Stimulated activated CD8-positive, alpha-beta memory T cell treated with anti-CD3 and anti-CD28 coated beads, Interleukin-12 subunit alpha, Interleukin-12 subunit beta, amount 100 ng/mL, for 24 hours (primary cell): ENCODE measurements around the gene PSKH1.
"Not testable (repeated sequence)": the region's sequence is repeated elsewhere in the genome, so short reads cannot be mapped to it uniquely, and the experiment has no call there.

ENCODE experiments used
- DNase-seq: peaks from one replicate; pipeline ENCODE4 v3.0.0-alpha.2; 2020; ENCODE audit errors: extremely low read depth

Gene PSKH1

DNA sequence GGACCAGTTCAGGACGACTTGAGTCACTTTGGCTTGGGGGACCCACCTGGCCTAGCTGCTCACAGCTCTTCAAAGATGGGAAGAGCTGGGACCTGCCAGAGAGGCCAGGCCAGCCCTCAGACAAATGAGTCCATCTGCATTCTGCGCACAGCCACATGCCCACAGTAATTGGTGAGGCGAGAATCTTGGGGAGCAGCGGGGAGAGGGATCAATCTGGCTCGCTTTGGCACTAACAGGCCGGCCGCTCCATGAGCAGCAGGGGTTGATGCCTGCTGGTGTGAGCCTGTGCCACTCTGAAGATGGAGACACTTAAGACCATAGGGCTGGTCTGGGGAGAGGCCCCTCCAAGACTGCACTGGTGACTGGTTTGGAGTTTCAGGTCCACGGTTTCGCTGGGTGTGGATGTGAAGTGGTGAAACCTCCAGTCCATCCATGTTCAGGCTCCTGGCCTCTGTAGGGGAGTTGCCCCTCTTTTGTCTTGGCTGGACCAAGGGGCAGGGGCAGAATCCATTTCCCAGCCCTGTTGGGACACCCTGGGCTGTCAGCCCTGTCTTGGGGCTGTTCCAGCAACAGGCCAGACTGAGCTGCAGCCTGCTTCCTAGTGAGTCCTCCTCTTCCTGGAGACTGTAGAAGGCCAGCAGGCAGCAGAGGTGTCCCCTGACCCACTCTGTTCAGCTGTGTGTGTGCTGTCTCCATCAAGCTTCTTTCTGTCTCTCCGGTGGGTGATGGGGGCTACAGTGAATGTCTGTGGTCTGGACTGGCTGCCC is 31.3 kb downstream of the PSKH1 start:
- DNase-seq = no peak

DNA sequence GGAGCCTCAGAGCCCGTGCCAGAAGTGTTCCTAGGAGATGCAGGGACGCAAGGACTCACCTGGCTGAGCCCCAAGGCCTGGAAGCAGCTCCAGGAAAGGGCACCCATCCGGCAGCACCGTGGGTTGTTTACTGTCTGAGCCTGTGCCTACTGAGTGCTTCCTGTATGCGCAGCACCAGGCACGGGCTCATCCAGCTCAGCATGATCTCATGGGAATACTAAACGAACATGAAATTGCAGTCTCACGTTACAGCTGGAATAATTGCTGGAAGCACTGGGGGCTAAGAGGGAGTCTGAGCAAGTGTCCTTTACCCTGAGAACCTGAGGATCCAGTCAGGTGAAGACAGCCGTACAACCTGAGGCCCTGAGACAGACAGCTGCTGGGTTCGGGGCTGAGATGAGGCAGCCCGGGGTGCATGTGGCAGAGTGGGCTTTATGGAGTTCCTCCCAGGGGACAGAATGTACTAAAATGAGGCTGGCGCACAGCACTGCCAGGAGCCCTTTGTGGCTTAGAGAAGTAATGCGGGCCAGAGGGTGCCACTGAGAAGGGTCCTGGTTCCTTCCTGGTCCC is 33.2 kb downstream of the PSKH1 start:
- no peak for DNase-seq

DNA sequence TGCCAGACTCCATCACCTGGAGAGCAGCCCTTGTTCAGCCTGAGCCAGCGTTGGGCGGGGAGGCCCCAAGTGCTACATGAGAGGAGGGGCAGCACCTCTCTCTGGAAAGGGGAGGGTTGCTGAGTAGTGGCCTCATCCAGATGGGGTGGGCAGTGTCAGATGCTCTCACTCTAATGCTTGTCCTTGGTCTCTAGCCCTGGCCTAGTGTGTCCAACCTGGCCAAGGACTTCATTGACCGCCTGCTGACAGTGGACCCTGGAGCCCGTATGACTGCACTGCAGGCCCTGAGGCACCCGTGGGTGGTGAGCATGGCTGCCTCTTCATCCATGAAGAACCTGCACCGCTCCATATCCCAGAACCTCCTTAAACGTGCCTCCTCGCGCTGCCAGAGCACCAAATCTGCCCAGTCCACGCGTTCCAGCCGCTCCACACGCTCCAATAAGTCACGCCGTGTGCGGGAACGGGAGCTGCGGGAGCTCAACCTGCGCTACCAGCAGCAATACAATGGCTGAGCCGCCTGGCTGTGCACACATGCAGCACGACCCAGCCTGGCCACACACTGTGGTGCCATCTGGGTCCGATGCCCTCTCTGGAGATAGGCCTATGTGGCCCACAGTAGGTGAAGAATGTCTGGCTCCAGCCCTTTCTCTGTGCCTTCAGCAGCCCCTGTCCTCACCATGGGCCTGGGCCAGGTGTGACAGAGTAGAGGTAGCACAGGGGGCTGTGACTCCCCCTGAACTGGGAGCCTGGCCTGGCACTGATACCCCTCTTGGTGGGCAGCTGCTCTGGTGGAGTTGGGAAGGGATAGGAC is 34.3 kb downstream of the PSKH1 start:
- DNase-seq = no peak

DNA sequence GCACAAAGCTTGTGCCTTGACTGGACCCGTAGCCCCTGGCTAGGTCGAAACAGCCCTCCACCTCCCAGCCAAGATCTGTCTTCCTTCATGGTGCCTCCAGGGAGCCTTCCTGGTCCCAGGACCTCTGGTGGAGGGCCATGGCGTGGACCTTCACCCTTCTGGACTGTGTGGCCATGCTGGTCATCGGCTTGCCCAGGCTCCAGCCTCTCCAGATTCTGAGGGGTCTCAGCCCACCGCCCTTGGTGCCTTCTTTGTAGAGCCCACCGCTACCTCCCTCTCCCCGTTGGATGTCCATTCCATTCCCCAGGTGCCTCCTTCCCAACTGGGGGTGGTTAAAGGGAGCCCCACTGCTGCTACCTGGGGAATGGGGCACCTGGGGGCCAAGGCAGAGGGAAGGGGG is 35.1 kb downstream of the PSKH1 start:
- DNase-seq = no peak

DNA sequence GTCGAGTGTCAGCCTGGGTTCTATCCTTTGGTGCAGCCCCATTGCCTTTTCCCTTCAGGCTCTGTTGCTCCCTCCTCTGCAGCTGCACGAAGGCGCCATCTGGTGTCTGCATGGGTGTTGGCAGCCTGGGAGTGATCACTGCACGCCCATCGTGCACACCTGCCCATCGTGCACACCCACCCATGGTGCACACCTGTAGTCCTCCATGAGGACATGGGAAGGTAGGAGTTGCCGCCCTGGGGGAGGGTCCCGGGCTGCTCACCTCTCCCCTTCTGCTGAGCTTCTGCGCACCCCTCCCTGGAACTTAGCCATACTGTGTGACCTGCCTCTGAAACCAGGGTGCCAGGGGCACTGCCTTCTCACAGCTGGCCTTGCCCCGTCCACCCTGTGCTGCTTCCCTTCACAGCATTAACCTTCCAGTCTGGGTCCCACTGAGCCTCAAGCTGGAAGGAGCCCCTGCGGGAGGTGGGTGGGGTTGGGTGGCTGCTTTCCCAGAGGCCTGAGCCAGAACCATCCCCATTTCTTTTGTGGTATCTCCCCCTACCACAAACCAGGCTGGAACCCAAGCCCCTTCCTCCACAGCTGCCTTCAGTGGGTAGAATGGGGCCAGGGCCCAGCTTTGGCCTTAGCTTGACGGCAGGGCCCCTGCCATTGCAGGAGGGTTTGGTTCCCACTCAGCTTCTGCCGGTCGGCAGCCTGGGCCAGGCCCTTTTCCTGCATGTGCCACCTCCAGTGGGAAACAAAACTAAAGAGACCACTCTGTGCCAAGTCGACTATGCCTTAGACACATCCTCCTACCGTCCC is 35.7 kb downstream of the PSKH1 start:
- DNase-seq = peak; percentile 44

DNA sequence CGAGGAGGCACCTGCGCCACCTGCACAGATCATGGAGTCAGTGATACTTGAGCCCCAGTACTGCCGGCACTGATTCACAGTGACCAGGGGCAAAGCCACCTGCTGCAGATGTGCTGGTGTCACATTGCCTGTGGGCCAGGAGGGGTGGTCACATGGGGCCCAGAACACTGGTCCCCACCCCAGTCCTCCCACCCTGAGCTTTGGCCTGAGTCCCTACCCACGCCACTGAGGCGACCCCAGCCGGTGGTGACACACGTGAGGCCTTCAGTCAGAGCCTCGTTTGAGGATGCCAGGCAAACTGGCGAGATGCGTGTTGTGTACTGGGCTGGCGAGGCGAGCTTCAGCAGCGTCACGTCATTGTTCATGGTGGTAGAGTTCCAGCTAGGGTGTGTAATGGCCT is 37.1 kb downstream of the PSKH1 start:
- no peak for DNase-seq

DNA sequence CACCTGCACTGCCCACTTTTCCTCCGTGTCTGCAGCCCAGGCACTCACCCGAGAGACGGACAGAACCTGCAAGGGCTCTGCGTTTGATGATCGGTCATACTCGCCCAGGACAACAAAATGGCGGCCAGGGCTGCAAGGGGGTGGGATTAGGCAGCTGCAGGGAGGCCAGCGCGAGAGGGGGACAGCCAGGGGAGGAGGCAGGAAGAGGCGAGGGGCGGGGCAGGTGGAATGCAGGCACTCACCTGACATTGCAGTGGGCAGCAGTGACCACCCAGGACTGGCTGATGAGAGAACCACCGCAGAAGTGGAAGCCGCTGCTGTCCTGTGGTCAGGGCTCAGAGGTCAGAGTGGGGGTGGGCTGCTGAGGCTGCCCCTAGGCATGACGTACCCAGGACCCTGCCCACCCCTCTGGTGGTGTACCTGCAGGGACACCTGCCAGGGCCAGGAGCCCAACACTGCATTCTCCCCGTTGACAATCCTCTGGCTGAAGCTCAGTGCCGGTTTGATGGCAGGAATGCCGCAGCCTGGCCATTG is 37.7 kb downstream of the PSKH1 start:
- DNase-seq = no peak

DNA sequence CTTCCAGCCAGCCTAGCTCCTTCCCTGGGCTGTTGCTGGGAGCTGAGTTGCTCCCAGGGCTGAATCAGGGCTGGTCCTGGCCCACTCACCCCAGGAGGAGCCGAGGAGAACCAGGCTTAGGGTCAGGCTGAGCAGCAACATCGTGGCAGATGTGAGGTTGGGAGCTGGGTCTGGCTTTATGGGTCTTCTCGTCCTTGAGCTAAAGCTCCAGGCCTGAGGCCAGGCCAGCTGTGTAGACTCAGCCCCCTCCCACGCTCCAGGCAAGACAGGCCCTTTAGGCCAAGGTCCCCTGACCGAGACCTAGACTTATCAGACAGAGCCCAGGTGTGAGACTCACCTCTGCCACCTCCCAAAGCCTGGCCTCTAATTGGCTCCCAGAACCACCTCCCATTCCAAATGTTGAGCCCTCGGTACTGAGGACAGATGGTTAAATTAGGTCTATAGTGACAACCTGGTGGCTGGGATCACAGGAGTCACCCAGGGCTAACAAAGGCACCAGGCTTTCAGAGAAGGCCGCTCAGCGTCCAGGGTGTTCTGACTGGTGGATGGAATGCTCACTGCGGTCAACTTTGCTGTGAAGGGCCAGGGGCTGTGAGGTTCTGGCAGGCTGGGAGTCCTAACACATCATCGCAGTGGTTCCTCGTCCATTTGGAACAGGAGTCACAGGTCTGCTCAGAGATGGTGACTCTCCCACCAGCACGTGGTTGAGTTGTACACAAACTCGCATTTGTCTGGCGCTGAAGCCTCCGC is 38.8 kb downstream of the PSKH1 start, which contains the start of gene CTRL:
Gene CTRL, minus strand, starts transcription at position 151 of the 750 bp plus-strand sequence. Its CDS starts 10 bp downstream, at position 141.
- DNase-seq = no peak

DNA sequence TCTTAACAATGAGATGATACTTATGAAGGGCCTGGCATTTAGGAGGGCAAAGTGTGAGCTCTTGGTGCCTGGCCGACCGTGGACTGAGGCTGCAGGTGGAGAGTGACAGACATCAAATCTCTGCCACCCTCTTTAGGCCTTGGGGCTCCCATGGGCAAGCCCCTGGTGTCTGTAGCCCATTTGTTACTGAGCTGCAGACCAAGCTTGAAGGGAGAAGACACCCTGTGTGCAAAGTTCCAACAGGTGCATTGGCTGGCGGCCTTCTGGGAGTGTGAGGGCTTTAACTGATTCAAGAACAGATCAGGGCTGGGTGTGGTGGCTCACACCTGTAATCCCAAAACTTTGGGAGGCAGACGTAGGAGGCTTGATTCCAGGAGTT is 39.4 kb downstream of the PSKH1 start:
- no peak for DNase-seq

DNA sequence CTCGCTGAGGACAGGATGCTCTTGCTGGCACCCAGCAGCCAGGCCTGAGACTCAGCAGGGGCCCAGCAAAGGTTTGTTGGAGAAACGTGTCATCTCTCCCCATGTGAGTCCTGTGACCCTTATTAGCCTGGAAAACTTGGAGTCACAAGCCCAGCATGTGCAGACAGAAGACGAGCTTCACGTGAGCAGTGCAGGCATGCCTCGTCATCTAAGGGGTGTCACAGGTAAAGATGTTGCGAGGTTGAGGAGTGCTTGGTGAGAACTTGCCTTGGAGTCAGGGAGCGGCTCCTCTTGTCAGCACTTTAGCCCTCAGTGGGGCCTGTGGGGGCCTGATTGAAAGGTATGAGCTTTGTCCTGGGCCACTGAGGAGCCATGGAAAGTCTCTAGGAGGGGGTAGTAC is 40.8 kb downstream of the PSKH1 start:
- DNase-seq = no peak

DNA sequence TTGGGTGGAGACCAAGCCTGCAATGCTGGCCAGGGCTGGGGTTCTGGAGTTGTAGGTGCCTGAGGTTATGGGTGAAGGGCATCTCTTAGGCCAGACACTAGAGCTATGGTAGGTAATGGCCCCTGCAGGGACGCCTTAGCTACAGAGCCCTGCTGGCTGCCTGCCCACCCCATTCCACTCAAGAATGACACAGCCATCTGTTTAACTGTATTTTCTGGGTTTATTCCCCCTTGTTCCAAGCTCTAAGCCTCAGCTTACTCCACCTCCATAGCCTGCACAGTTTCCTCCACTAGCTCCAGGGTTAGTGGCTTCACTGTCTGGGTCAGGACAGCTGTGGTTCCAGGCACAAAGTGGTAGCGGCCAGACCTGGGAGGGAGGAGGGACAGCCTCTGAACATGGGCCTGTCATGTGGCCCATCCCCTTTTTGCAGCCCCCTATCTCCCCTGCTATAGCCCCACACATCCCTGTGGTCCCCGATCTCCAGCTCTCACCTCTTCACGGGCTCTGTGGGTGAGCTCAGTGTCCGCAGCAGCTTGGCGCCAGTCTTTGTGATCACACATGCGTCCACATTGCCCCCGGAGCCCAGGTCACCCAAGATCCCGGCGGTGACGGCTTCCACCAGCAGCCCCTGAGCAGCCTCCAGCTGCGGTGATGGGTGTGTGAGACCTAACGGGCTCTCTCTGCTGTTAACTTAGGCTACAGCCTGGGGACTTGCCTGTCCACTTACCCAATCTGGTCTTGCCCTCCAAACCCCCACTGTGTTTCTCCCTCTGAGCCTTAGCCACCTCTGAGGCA is 41.4 kb downstream of the PSKH1 start:
- DNase-seq = no peak

DNA sequence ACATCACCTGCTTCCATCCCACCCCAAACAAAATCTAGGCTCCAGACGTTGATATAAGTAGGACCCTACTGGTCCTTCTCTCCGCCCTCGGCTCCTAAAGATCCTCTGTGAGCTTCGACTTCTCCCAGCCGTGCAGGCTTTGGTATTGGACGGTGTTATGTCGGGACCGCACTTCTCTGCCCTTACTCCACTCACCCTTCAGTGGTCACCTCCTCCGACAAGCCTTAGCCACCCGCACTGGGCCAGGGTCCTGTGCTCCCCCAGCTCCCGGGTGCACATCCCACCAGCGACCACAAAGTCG is 42.0 kb downstream of the PSKH1 start:
- DNase-seq = no peak

DNA sequence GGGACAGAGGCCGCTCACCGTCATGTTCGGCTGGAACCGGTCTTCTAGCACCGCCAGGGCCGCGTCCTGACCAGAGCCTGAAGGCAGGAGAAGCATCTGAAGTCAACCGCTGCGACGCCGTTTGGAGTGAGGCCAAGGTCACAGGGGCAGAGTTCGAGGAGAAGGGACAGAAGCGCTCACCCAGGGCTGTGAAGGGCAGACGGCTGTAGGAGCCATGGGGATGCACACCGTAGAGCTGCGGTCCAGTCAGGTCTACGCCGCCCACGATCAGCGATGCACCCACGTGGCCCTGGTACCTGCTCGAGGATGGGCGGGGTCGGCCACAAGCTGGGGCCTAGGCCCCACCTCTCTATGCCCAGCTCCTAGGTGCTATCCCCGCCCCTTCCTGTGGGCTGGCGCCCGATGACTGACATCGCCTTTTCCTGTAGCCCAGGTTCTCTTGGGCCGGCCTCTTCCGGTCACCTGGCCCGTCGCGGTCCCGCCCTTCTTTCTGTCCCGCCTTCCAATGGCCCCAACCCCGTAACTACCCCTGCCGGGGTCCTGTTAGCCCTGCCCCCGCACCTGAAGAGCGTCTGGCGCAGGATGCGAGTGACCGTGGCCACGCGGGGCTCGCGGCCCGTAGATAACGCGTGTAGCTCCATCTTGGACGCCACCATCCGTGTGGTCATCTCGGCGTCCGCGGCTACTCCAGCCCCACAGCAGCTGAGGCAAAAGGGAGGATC is 42.5 kb downstream of the PSKH1 start:
- DNase-seq = peak; percentile 91

DNA sequence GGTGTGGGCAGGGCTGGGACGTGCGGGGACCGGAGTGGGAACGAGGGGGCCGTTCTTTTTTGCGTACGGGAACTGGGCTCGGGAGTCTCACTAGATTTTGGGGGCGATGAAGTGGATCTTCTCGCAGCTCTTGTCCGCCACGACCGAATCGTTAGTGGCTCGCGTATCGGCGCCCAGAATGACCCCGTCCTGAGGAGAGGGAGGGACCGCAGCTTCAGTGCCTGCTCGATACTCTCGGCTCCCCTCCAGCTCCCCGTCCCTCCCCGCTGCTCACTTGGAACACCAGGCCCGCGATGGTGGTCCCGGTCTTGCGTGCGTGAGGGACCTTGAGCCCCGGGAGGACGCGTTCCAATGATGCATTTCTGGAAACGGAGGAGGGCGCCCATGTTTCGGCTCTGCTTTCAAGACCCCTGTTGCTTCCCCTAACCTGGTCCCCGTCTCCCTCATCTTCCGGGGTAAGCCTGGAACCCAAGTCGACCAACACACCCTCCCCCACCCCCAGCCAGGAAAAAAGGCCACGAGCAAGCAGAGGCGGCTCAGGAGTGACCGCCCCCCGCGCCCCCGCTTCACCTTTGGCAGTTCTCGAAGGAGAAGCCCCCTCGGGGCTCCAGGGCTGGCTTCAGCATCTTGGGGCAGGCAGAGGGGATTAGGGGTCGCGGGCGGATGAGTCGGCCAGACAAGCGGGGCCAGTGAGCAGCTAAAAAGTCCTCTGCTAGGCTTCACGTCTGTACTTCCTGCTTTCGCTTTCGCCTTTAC is 43.2 kb downstream of the PSKH1 start, which contains the start of gene PSMB10:
Gene PSMB10, minus strand, starts transcription at position 727 of the 756 bp plus-strand sequence. Its CDS starts 101 bp downstream, at position 626.
- DNase-seq = no peak

DNA sequence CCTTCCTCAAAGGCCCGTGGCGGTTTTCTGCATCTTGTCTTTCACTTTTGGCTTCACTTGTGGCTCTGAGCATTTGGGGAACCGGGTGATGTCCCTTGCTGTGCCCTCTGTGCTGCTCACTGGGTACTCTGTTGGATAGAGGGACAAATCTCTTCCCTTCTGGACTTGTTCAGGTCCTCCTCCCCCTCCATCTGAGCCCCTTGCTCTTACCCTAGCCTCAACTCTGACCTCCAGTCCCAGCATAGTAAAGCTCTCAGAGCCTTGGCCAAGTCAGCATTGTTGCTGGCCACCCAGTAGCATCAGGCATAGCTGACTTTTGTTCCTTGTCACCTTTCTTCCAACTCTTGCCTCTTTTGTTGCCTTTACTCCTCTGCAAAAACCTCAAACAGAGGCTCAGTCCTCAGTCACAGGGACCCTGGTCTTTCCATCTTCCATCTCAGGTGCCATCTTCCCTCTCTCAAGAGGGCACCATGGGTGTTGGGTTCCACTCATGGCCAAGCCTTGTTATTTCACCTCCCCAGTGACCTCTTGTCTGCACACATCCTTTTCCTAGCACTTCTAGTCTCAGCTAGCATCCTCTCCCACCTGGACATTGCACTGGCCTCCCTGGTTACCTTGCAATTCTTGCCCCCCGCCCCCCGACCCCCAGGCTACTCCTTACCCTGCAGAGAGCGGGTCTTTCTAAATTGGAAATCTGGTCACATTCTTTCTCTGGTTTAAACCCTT is 44.0 kb downstream of the PSKH1 start:
- DNase-seq = peak; percentile 31

DNA sequence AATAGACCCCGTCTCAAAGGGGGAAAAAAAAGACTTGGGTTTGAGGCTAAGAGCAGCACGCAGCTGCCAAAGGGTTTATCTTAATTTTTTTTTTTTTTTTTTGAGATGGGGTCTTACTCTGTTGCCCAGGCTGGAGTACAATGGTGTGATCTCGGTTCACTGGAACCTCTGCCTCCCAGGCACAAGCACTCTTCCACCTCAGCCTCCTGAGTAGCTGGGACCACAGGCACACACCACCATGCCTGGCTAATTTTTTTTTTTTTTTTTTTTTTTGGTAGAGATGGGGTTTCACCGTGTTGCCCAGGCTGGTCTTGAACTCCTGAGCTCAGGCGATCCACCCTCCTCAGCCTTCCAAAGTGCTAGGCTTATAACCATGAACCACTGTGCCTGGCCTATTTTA is 44.7 kb downstream of the PSKH1 start:
- not testable (repeated sequence) for DNase-seq

DNA sequence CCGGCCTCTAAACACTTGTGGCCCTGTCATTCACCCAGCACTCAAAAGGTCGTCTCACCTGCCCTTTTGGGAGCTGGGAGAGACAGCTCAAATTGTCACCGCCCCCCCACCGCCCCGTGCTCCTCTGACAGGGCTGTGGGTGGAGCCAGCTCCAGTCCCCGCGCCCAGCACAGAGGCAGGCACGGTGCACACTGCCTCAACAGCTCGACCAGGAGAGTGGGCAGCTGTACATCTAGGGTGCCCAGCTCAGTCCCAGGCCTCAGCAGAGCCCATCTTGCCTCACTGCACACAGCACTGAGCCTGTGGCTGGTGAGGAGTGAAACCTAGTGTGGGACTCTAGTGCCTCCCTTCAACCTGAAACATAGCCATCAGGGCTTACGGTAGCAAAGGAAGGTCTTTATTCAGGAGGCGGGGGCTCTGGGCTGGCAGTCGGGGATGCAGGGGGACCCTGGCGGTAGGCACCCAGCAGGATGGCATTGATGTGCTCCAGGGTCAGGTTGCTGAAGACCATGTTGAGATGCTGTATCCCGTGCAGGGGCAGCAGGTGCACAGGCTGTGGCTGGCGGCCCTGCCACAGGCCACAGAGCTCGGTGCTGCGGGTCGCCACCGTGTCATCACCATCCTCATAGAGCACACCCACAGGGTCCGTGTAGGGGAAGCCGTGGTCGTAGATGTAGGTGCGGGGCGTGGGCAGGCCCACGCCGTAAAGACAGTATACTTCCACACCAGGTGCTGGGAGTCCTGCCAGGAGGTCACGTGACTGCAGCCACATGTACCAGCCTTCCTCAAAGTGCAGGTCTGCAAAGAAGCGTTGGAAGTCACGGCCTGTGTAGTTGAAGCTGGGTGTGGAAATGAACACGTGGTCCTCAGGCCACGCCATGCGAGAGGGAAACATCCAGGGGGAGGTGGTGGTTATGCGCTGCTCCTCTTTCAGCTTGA is 46.7 kb downstream of the PSKH1 start:
- DNase-seq = no peak
